SK-N-SH (cell line): ENCODE measurements around the gene TFIP11.

Source experiments
- CHD2 ChIP-seq: fragments of 150-350 bp; IDR thresholded peaks from 2 replicates; pipeline ENCODE4 v1.6.1; 2018; ENCODE audit warnings: low read length; ENCODE audit not compliant: partially characterized antibody
- CTCF ChIP-seq: fragments of 200-600 bp; sonication (generic); IDR thresholded peaks from 2 replicates; pipeline ENCODE4 v1.6.1; 2017; ENCODE audit warnings: antibody characterized with exemption, mild to moderate bottlenecking, moderate library complexity
- EZH2phosphoT487 ChIP-seq: fragments of 200-600 bp; sonication (generic); IDR thresholded peaks from 2 replicates; pipeline ENCODE4 v1.6.1; 2017; ENCODE audit warnings: low read depth, mixed run types, mild to moderate bottlenecking, antibody characterized with exemption, moderate library complexity, borderline replicate concordance
- GABPA ChIP-seq: IDR thresholded peaks from 2 replicates; pipeline ENCODE4 v1.4.0; 2012; ENCODE audit warnings: low read depth, mild to moderate bottlenecking
- JUND ChIP-seq: IDR thresholded peaks from 2 replicates; pipeline ENCODE4 v1.4.0; 2012
- MAX ChIP-seq: IDR thresholded peaks from 2 replicates; pipeline ENCODE4 v1.4.0; 2012; ENCODE audit warnings: low read depth
- NFIC ChIP-seq: IDR thresholded peaks from 2 replicates; pipeline ENCODE4 v1.4.0; 2012; ENCODE audit warnings: borderline replicate concordance
- RFX5 ChIP-seq: IDR thresholded peaks from 2 replicates; pipeline ENCODE4 v1.6.1; 2012; ENCODE audit warnings: mild to moderate bottlenecking, improper control_type of control experiment, low read length
- SIN3A ChIP-seq: IDR thresholded peaks from 2 replicates; pipeline ENCODE4 v1.6.1; 2012; ENCODE audit warnings: low read depth, mild to moderate bottlenecking, low read length, moderate library complexity, borderline replicate concordance
- SMC3 ChIP-seq: IDR thresholded peaks from 2 replicates; pipeline ENCODE4 v1.6.1; 2012; ENCODE audit warnings: low read depth, low read length, improper control_type of control experiment
- TCF12 ChIP-seq: IDR thresholded peaks from 2 replicates; pipeline ENCODE4 v1.4.0; 2012
- TEAD4 ChIP-seq: IDR thresholded peaks from 2 replicates; pipeline ENCODE4 v1.4.0; 2012; ENCODE audit warnings: mild to moderate bottlenecking, borderline replicate concordance; ENCODE audit not compliant: insufficient read depth
- YY1 ChIP-seq: IDR thresholded peaks from 2 replicates; pipeline ENCODE4 v1.4.0; 2012; ENCODE audit warnings: low read depth, mild to moderate bottlenecking
- TF ChIP-seq, protein P1 (sequence below): IDR thresholded peaks from 2 replicates; pipeline ENCODE4 v1.4.0; 2012; ENCODE audit warnings: low read depth, borderline replicate concordance

- TF ChIP-seq TEAD4 (no peak), SIN3A (no peak), CTCF (no peak), TCF12 (no peak), RFX5 (no peak), MAX (no peak), EZH2phosphoT487 (no peak), CHD2 (no peak), SMC3 (no peak), JUND (no peak), GABPA (no peak), NFIC (no peak), YY1 (no peak)
- TF ChIP-seq, protein P1, sequence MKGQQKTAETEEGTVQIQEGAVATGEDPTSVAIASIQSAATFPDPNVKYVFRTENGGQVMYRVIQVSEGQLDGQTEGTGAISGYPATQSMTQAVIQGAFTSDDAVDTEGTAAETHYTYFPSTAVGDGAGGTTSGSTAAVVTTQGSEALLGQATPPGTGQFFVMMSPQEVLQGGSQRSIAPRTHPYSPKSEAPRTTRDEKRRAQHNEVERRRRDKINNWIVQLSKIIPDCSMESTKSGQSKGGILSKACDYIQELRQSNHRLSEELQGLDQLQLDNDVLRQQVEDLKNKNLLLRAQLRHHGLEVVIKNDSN = no peak
Measured at GRCh38 chr22:26452236-26453016, 59.8 kb downstream of the TFIP11 start.
